ENCODE measurements around the gene RPUSD1.

Gene RPUSD1

GRCh38 chr16:808085-808386 is 19.9 kb upstream of the RPUSD1 start:
- Histone ChIP-seq H3K27ac (no peak overlapping the region), H3K36me3 (replicated peaks) (no peaks in the 10 kb centered on the region), H3K27me3 (replicated peaks) (peaks cover 6% of the 10 kb centered on the region), H3K4me3 (ENCODE audit: low read depth, low read length) (peak overlapping the region; percentile 74)
- TF ChIP-seq CTCF (IDR thresholded peaks at IDR 0.05; ENCODE audit: low read depth, low read length, missing control alignments) = no peak
- no peak for DNase-seq
- in situ Hi-C loops (cut with HindIII; ENCODE audit: low pct_ligation_motif_present, low sequenced_read_pairs) = no loop called here

DNA sequence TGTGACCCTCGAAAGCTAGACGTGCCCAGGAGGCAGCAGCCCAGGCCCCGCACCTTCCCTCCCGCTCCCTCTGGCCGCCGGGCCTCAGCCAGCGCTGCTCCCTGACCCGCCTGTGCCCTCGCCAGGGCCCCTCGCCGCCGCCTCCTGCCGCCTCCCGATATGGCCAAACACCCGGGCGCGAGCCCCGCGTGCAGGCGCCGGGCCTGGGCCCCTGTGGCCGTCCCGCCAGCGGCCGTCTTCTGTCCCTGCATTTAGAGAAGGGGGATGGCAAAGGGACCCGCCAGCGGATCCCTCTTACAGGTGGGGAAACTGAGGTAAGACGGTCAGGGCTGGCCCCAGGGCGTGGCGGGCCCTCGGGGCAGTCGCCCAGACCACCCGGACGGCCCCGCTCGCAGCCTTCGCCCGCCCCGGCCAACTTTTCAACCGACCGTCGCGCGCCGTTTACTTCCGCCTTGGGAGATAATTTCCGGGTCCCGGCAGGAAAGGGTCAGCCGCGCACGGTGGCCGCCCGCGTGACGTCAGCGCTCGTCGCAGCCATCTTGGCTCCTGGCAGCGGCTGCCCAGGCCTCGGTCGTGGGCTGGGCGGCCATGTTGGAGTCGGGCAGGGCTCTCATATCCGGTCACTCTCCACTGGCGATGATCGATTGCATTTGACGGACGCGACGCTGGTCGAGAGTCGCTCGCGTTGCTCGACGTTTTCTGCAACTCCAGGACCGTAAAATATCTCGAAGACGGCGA is 19.3 kb upstream of the RPUSD1 start:
- Histone ChIP-seq H3K27ac (peak overlapping the region; percentile 86), H3K4me3 (ENCODE audit: low read depth, low read length) (peak overlapping the region; percentile 74), H3K27me3 (replicated peaks) (peaks cover 5% of the 10 kb centered on the region), H3K36me3 (replicated peaks) (no peaks in the 10 kb centered on the region)
- in situ Hi-C loops (cut with HindIII; ENCODE audit: low pct_ligation_motif_present, low sequenced_read_pairs) = no loop called here
- no peak for TF ChIP-seq CTCF (IDR thresholded peaks at IDR 0.05; ENCODE audit: low read depth, low read length, missing control alignments)
- DNase-seq = peak; percentile 84

DNA sequence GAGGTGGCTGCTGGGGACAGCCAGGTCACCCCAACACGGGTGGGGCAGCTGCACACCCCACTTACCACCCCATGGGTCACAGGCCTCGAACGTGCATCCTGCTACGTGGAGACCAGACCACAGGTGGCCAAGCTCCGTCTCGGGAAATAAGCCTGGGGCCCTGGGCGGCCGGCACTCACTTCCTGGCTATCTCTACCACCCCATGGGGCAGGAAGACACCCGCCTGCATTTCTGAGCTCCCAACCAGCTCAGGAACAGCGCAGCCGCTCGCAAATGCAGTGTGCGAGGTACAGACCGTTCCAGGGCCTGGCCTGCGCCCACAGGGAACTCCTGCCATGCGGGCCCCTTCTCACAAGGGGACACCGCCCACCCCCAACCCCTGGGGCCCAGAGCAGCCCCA is 17.3 kb upstream of the RPUSD1 start:
- no peak for TF ChIP-seq CTCF (IDR thresholded peaks at IDR 0.05; ENCODE audit: low read depth, low read length, missing control alignments)
- Histone ChIP-seq H3K36me3 (replicated peaks) (no peaks in the 10 kb centered on the region), H3K27ac (no peak overlapping the region), H3K27me3 (replicated peaks) (peaks cover 22% of the 10 kb centered on the region), H3K4me3 (ENCODE audit: low read depth, low read length) (no peak overlapping the region)
- no peak for DNase-seq
- in situ Hi-C loops (cut with HindIII; ENCODE audit: low pct_ligation_motif_present, low sequenced_read_pairs) = no loop called here

- Histone ChIP-seq H3K27ac (no peak overlapping the region), H3K27me3 (replicated peaks) (peaks cover 29% of the 10 kb centered on the region), H3K36me3 (replicated peaks) (no peaks in the 10 kb centered on the region), H3K4me3 (ENCODE audit: low read depth, low read length) (no peak overlapping the region)
- DNase-seq = no peak
- no peak for TF ChIP-seq CTCF (IDR thresholded peaks at IDR 0.05; ENCODE audit: low read depth, low read length, missing control alignments)
- in situ Hi-C loops (cut with HindIII; ENCODE audit: low pct_ligation_motif_present, low sequenced_read_pairs) = no loop called here
Observed at GRCh38 chr16:804193-805048, 16.2 kb upstream of the RPUSD1 start.

GRCh38 chr16:803754-804080 is 15.5 kb upstream of the RPUSD1 start:
- in situ Hi-C loops (cut with HindIII; ENCODE audit: low pct_ligation_motif_present, low sequenced_read_pairs) = no loop called here

More at GRCh38 chr16:803754-804080, 15.5 kb upstream of the RPUSD1 start:
- Histone ChIP-seq H3K36me3 (replicated peaks) (no peaks in the 10 kb centered on the region), H3K27me3 (replicated peaks) (peaks cover 29% of the 10 kb centered on the region), H3K4me3 (ENCODE audit: low read depth, low read length) (no peak overlapping the region), H3K27ac (no peak overlapping the region)
- no peak for TF ChIP-seq CTCF (IDR thresholded peaks at IDR 0.05; ENCODE audit: low read depth, low read length, missing control alignments)
- DNase-seq = no peak

Measured in brain microvascular endothelial cell (primary cell).